ENCODE measurements around the gene GSTT2.

- TF ChIP-seq ZNF274 (IDR thresholded peaks at IDR 0.05; ENCODE audit: low read depth, low read length), result no peak
- no peak for TF ChIP-seq YY1 (IDR thresholded peaks at IDR 0.05; ENCODE audit: insufficient read depth, insufficient read length)
Measured at GRCh38 chr22:24026733-24027132, 46.8 kb downstream of the GSTT2 start.

Measured in NT2/D1 (cell line).